Neural cell (in vitro differentiated cells): ENCODE data around the gene PTPRT. TPM values are rescaled to one million over a fixed set of nuclear protein-coding genes. Genes with fewer than 3 reads are reported as not detected.

Experiments
- H2AFZ ChIP-seq: fragments of 200-600, 300-800 bp; sonication (generic), shearing (Covaris generic); 2 replicates; pipeline ENCODE4 v1.6.0; 2014; ENCODE audit warnings: low read depth, mild to moderate bottlenecking, antibody characterized with exemption, low read length, moderate library complexity
- H3F3A ChIP-seq: fragments of 200-600 bp; shearing (Covaris generic); 2 replicates; pipeline ENCODE4 v1.6.1; 2016; ENCODE audit warnings: mild to moderate bottlenecking, moderate library complexity, mixed read lengths, antibody characterized with exemption, low read length; ENCODE audit not compliant: insufficient read depth, poor library complexity, severe bottlenecking
- H3K27ac ChIP-seq: fragments of 200-600, 300-800 bp; sonication (generic), shearing (Covaris generic); 2 replicates; pipeline ENCODE4 v1.5.1; 2014; ENCODE audit warnings: mild to moderate bottlenecking, low read length, moderate library complexity
- H3K27me3 ChIP-seq: fragments of 300-800, 200-600 bp; sonication (generic), shearing (Covaris generic); 2 replicates; pipeline ENCODE4 v1.6.0; 2014; ENCODE audit warnings: mild to moderate bottlenecking, low read depth, low read length, moderate library complexity; ENCODE audit not compliant: insufficient read depth
- H3K36me3 ChIP-seq: fragments of 300-800, 200-600 bp; sonication (generic), shearing (Covaris generic); 2 replicates; pipeline ENCODE4 v1.5.1; 2014; ENCODE audit warnings: mild to moderate bottlenecking, antibody characterized with exemption, low read length, moderate library complexity; ENCODE audit not compliant: insufficient read depth
- H3K4me2 ChIP-seq: fragments of 300-800, 200-600 bp; sonication (generic), shearing (Covaris generic); 2 replicates; pipeline ENCODE4 v1.6.0; 2014; ENCODE audit warnings: mild to moderate bottlenecking, low read length
- H3K4me3 ChIP-seq: fragments of 300-800, 200-600 bp; sonication (generic), shearing (Covaris generic); 2 replicates; pipeline ENCODE4 v1.5.1; 2014; ENCODE audit warnings: mild to moderate bottlenecking, low read length, moderate library complexity
- H3K79me2 ChIP-seq: fragments of 200-600 bp; shearing (Covaris generic); replicated peaks from 2 replicates; pipeline ENCODE4 v1.6.0; 2014; ENCODE audit warnings: mild to moderate bottlenecking, low read length, moderate library complexity; ENCODE audit not compliant: insufficient read depth
- H3K9ac ChIP-seq: fragments of 300-800, 200-600 bp; sonication (generic), shearing (Covaris generic); 2 replicates; pipeline ENCODE4 v1.6.1; 2016; ENCODE audit warnings: mild to moderate bottlenecking, low read length, mixed read lengths
- H3K9me2 ChIP-seq: fragments of 200-600 bp; shearing (Covaris generic); 2 replicates; pipeline ENCODE4 v1.6.1; 2016; ENCODE audit warnings: mild to moderate bottlenecking, low read length, mixed read lengths; ENCODE audit not compliant: insufficient read depth
- H3K9me3 ChIP-seq: fragments of 200-600, 300-800 bp; sonication (generic), shearing (Covaris generic); 2 replicates; pipeline ENCODE4 v1.6.1; 2016; ENCODE audit warnings: mild to moderate bottlenecking, mixed run types, low read length, moderate library complexity, mixed read lengths
- H4K20me1 ChIP-seq: fragments of 200-600 bp; shearing (Covaris generic); 2 replicates; pipeline ENCODE4 v1.6.1; 2016; ENCODE audit warnings: mild to moderate bottlenecking, mixed run types; ENCODE audit not compliant: insufficient read depth
- EP300 ChIP-seq: fragments of 450-650 bp; conservative IDR thresholded peaks from 2 replicates; pipeline ENCODE4 v1.6.1; 2014; ENCODE audit warnings: antibody characterized with exemption, mild to moderate bottlenecking, moderate library complexity; ENCODE audit not compliant: poor library complexity, severe bottlenecking
- EZH2 ChIP-seq: fragments of 200-600, 300-800 bp; shearing (Covaris generic), sonication (generic); IDR thresholded peaks from 2 replicates; pipeline ENCODE4 v1.6.1; 2014; ENCODE audit warnings: antibody characterized with exemption, low read length, borderline replicate concordance, mild to moderate bottlenecking; ENCODE audit not compliant: insufficient read depth, poor library complexity, severe bottlenecking
- MXI1 ChIP-seq: fragments of 450-650 bp; conservative IDR thresholded peaks from 2 replicates; pipeline ENCODE4 v1.6.1; 2014; ENCODE audit warnings: antibody characterized with exemption, mild to moderate bottlenecking; ENCODE audit not compliant: poor library complexity, severe bottlenecking
- POLR2AphosphoS5 ChIP-seq: IDR thresholded peaks from 2 replicates; pipeline ENCODE4 v1.6.1; 2012
- RAD21 ChIP-seq: fragments of 450-650 bp; conservative IDR thresholded peaks from 2 replicates; pipeline ENCODE4 v1.6.1; 2014; ENCODE audit warnings: antibody characterized with exemption, mild to moderate bottlenecking, moderate library complexity
- REST ChIP-seq: IDR thresholded peaks from 2 replicates; pipeline ENCODE4 v1.6.1; 2012; ENCODE audit warnings: borderline replicate concordance
- SMC3 ChIP-seq: fragments of 450-650 bp; conservative IDR thresholded peaks from 2 replicates; pipeline ENCODE4 v1.6.1; 2014; ENCODE audit warnings: antibody characterized with exemption, mild to moderate bottlenecking, moderate library complexity; ENCODE audit not compliant: poor library complexity
- TAF1 ChIP-seq: IDR thresholded peaks from 2 replicates; pipeline ENCODE4 v1.6.1; 2012; ENCODE audit warnings: low read depth
- polyA plus RNA-seq: library from polyadenylated mRNA; depleted of rRNA; stranded (reverse); fragments of >200 nt; gene quantifications from 2 replicates; pipeline ENCODE4 v1.2.3, GENCODE V29; 2014
- TF ChIP-seq, protein P1 (sequence below): fragments of 450-650 bp; IDR thresholded peaks from 2 replicates; pipeline ENCODE4 v1.5.1; 2014; ENCODE audit warnings: antibody characterized with exemption, mild to moderate bottlenecking, moderate library complexity; ENCODE audit not compliant: poor library complexity, severe bottlenecking

Gene PTPRT
- polyA plus RNA-seq, 1 donor from 2014 or later, result 9.2 TPM

DNA sequence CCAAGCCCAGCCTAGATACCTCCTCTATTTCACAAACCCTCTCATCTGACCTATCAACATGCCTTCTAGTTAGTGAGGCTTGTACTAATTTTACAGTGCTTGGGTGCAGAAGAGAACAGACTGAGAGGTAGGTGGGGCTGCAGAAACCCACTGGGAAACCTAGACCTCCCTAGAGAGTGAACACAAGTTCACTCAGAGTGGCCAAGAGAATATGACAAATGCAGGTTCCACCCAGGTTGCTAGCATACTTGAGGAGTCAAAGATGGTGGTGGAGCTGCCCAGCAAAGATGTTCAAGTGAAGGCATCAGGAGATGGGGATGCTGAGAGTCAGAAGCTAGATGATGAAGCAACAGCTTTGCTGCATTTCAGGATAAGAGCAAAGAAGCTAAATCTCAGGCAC lies 337.0 kb downstream of the PTPRT start:
- H3K36me3 ChIP-seq, result no peaks in the 10 kb centered on the region
- no peaks in the 10 kb centered on the region for H3K27me3 ChIP-seq
- no peaks in the 10 kb centered on the region for H3K79me2 ChIP-seq
- H4K20me1 ChIP-seq, result no peaks in the 10 kb centered on the region
- no peak overlapping the region for H3K27ac ChIP-seq
- H3K9me3 ChIP-seq, result no peaks in the 10 kb centered on the region
- H3K4me3 ChIP-seq, result no peak overlapping the region
- no peaks in the 10 kb centered on the region for H3K9me2 ChIP-seq
- TF ChIP-seq MXI1 (no peak), EZH2 (no peak), RAD21 (no peak), SMC3 (no peak), EP300 (no peak), TAF1 (no peak), POLR2AphosphoS5 (no peak), REST (no peak)
- TF ChIP-seq, protein P1, sequence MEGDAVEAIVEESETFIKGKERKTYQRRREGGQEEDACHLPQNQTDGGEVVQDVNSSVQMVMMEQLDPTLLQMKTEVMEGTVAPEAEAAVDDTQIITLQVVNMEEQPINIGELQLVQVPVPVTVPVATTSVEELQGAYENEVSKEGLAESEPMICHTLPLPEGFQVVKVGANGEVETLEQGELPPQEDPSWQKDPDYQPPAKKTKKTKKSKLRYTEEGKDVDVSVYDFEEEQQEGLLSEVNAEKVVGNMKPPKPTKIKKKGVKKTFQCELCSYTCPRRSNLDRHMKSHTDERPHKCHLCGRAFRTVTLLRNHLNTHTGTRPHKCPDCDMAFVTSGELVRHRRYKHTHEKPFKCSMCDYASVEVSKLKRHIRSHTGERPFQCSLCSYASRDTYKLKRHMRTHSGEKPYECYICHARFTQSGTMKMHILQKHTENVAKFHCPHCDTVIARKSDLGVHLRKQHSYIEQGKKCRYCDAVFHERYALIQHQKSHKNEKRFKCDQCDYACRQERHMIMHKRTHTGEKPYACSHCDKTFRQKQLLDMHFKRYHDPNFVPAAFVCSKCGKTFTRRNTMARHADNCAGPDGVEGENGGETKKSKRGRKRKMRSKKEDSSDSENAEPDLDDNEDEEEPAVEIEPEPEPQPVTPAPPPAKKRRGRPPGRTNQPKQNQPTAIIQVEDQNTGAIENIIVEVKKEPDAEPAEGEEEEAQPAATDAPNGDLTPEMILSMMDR, result no peak
- no peak overlapping the region for H3K4me2 ChIP-seq
- no peak overlapping the region for H3K9ac ChIP-seq
- H2AFZ ChIP-seq, result no peak overlapping the region
- no peaks in the 10 kb centered on the region for H3F3A ChIP-seq

DNA sequence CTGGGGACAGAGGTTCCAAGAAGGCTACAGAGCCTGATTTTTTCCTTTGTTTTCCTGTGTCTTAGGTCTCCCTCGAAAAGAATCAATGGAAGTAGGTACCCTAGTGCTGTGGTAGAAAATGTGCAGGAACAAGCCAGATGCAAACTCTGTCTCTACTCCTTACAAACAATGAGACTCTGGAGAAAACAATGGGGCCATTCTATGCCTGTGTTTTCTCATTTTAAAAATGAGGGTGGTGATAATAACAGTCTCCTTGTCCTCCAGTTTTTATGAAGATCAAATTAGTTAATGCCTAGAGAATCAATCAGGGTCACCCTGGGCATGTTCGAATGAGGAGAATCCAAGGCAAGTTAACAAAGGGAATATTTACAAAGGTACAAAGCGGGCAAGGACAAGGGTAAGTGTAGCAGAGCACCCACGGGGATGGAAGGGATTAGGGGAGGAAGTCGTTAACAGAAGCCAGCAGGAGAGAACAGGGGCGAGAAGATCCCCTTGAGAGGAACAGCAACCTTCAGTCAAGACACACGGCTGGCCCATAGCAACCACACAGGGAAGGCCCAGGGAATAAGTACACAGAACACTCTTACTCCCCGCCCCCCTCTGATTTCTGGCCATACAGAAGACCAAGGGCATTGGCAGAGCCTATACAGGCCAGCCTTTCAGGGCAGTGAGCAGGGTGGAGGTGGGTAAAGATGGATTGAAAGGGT lies 342.8 kb downstream of the PTPRT start:
- Histone ChIP-seq H3K9ac (no peak overlapping the region), H3K9me3 (no peaks in the 10 kb centered on the region), H3F3A (no peaks in the 10 kb centered on the region), H3K36me3 (no peaks in the 10 kb centered on the region), H3K9me2 (no peaks in the 10 kb centered on the region), H2AFZ (no peak overlapping the region), H3K79me2 (no peaks in the 10 kb centered on the region), H4K20me1 (no peaks in the 10 kb centered on the region), H3K4me3 (no peak overlapping the region), H3K4me2 (no peak overlapping the region), H3K27ac (no peak overlapping the region), H3K27me3 (no peaks in the 10 kb centered on the region)
- TF ChIP-seq EZH2 (no peak), SMC3 (no peak), TAF1 (no peak), EP300 (no peak), POLR2AphosphoS5 (no peak), MXI1 (no peak), REST (no peak), RAD21 (no peak)
- TF ChIP-seq, protein P1, result no peak
